Kidney (tissue), 14 donors: ENCODE results near the gene SNX13. TPM values are rescaled to one million over a fixed set of nuclear protein-coding genes. Genes with fewer than 3 reads are reported as not detected.

Experiments
- DNase-seq, 5 donors: peaks; one replicate each; pipeline ENCODE4 v3.0.0-alpha.2; 2013 to 2020
- FAIRE-seq: peaks from 2 replicates; lab custom pipeline; 2012; peaks lifted over from hg19 to GRCh38; lab: Jason Lieb, UNC
- H3K27ac ChIP-seq, 2 donors: one replicate each; pipeline ENCODE4 v1.7.0; 2013; ENCODE audit warnings: low read depth in 2 of 2, low read length in 2 of 2, inconsistent platforms in 1 of 2
- H3K27me3 ChIP-seq: one replicate; pipeline ENCODE4 v1.7.1; 2013; ENCODE audit warnings: low read length, inconsistent platforms; ENCODE audit not compliant: control insufficient read depth, insufficient read depth
- H3K36me3 ChIP-seq, 3 donors: one replicate each; pipeline versions ENCODE4 v1.7.0 to v1.7.1; 2013; ENCODE audit warnings: low read length in 3 of 3, control low read depth in 1 of 3, inconsistent platforms in 1 of 3; ENCODE audit not compliant: insufficient read depth in 3 of 3, control insufficient read depth in 2 of 3
- H3K4me1 ChIP-seq, 3 donors: one replicate each; pipeline versions ENCODE4 v1.7.0 to v1.7.1; 2013; ENCODE audit warnings: low read length in 3 of 3, inconsistent platforms in 1 of 3, low read depth in 1 of 3; ENCODE audit not compliant: control insufficient read depth in 2 of 3, insufficient read depth in 2 of 3
- H3K4me3 ChIP-seq, 3 donors: one replicate each; pipeline versions ENCODE4 v1.7.0 to v1.8.1; 2013; ENCODE audit warnings: low read length in 3 of 3, control low read depth in 1 of 3, inconsistent platforms in 1 of 3
- H3K9ac ChIP-seq, 3 donors: one replicate each; pipeline versions ENCODE4 v1.7.0 to v1.7.1; 2013; ENCODE audit warnings: low read length in 3 of 3, control low read depth in 1 of 3, inconsistent platforms in 1 of 3
- H3K9me3 ChIP-seq, 3 donors: one replicate each; pipeline versions ENCODE4 v1.7.0 to v1.7.1; 2013; ENCODE audit warnings: low read length in 3 of 3, control low read depth in 1 of 3, inconsistent platforms in 1 of 3; ENCODE audit not compliant: control insufficient read depth in 2 of 3, insufficient read depth in 1 of 3
- CTCF ChIP-seq: IDR thresholded peaks from 3 replicates; pipeline ENCODE4 v1.5.1; 2012; ENCODE audit warnings: mild to moderate bottlenecking, moderate library complexity, borderline replicate concordance; ENCODE audit not compliant: insufficient read depth; ENCODE audit errors: extremely low read depth
- intact Hi-C: fragments of 100-400 bp; cut with DNase I; formaldehyde crosslinking; loops from one replicate; pipeline ENCODE4 v1.11.1; 2022
- polyA plus RNA-seq: library from polyadenylated mRNA; stranded (reverse); fragments of 350-450 nt; fragmentation: Illumina TruSeq; extraction: RNeasy Lipid Tissue Mini Kit (QIAGEN cat#74804); gene quantifications from one replicate; pipeline ENCODE4 v1.2.3, GENCODE V29; 2014; ENCODE audit warnings: low read depth, low replicate concordance; ENCODE audit not compliant: insufficient read depth
- total RNA-seq: library from RNA; stranded (reverse); fragmentation: NEBNext Ultra II Directional; extraction: Animal tissue kit (Norgen Biotek cat#: 25700); gene quantifications from one replicate; pipeline ENCODE4 v1.2.1, GENCODE V29; 2021
- donor health status: control.
- donor health status: control.
- donor health status: control.
- donor health status: control.
- donor health status: control.
- donor health status: DM: yes; HTN: yes; CAD: no.
- donor health status: Normal renal cell carcinoma (clear cell type).

Gene SNX13
- total and polyA plus RNA-seq, 2 donors from 2014 or later = 9.9 to 57.0 TPM

GRCh38 chr7:17968791-17969715 is 28.8 kb upstream of the SNX13 start:
- DNase-seq (no peak), FAIRE-seq (no peak)
- no peak overlapping the region for H3K4me3 ChIP-seq
- no peaks in the 10 kb centered on the region for H3K4me1 ChIP-seq
- no peaks in the 10 kb centered on the region for H3K27me3 ChIP-seq
- TF ChIP-seq CTCF = no peak
- no peaks in the 10 kb centered on the region for H3K36me3 ChIP-seq
- no peak overlapping the region for H3K27ac ChIP-seq
- intact Hi-C loops = no loop called here
- H3K9me3 ChIP-seq = peaks cover 0 to 4% (median 0%) of the 10 kb centered on the region in 3 donors
- no peak overlapping the region for H3K9ac ChIP-seq

GRCh38 chr7:17966706-17967105 is 26.4 kb upstream of the SNX13 start:
- no peaks in the 10 kb centered on the region for H3K27me3 ChIP-seq
- H3K4me1 ChIP-seq = no peaks in the 10 kb centered on the region
- H3K27ac ChIP-seq = no peak overlapping the region
- FAIRE-seq (no peak), DNase-seq (no peak)
- H3K9ac ChIP-seq = no peak overlapping the region
- H3K9me3 ChIP-seq = peaks cover 0 to 4% (median 0%) of the 10 kb centered on the region in 3 donors
- intact Hi-C loops = no loop called here
- H3K36me3 ChIP-seq = no peaks in the 10 kb centered on the region
- no peak overlapping the region for H3K4me3 ChIP-seq
- TF ChIP-seq CTCF = no peak

- H3K9me3 ChIP-seq = peaks cover 0 to 4% (median 0%) of the 10 kb centered on the region in 3 donors
- no peaks in the 10 kb centered on the region for H3K27me3 ChIP-seq
- FAIRE-seq (no peak), DNase-seq (no peak)
- no peak overlapping the region for H3K27ac ChIP-seq
- no peaks in the 10 kb centered on the region for H3K4me1 ChIP-seq
- H3K4me3 ChIP-seq = no peak overlapping the region
- no peaks in the 10 kb centered on the region for H3K36me3 ChIP-seq
- intact Hi-C loops = no loop called here
- TF ChIP-seq CTCF = no peak
- no peak overlapping the region for H3K9ac ChIP-seq
Measured at GRCh38 chr7:17965603-17966002, 25.3 kb upstream of the SNX13 start.
